HCT116 (cell line): ENCODE results near the gene KCNH3. TPM values are rescaled to one million over a fixed set of nuclear protein-coding genes. Genes with fewer than 3 reads are reported as not detected.

ENCODE experiments used
- ATAC-seq: fragments of 200-7000 bp; cut with Tn5 transposase; 2 replicates; pipeline ENCODE4 v1.9.1; 2020; ENCODE audit warnings: mild to moderate bottlenecking, moderate library complexity
- BruUV-seq: library from RNA; stranded (reverse); fragments of 400-500 nt; replicated peaks from 2 replicates; lab custom pipeline; 2021; lab: Mats Ljungman, UMichigan
- CTCF ChIA-PET: fragments of 300-600 bp; sonication (Branson Sonifier 250); formaldehyde crosslinking; loops from one replicate; lab custom pipeline; 2021; ENCODE audit warnings: antibody characterized with exemption; lab: Charles Lee
- POLR2A ChIA-PET: fragments of 300-600, 350-600 bp; sonication (Branson Sonifier 250); formaldehyde crosslinking; loops from one replicate; lab custom pipeline; 2021; ENCODE audit warnings: antibody characterized with exemption; lab: Charles Lee
- RAD21 ChIA-PET, 2 experiments: fragments of 300-600 bp; sonication (Branson Sonifier 250); formaldehyde crosslinking; loops; one replicate each; lab custom pipeline; 2023; ENCODE audit warnings: low total read pairs in 2 of 2; ENCODE audit not compliant: uncharacterized antibody in 2 of 2, unreplicated experiment in 2 of 2, low non-redundant PET in 1 of 2; lab: Charles Lee
- DNase-seq: peaks from one replicate; pipeline ENCODE4 v3.0.0-alpha.2; 2010; ENCODE audit warnings: low read depth, low spot score
- H2AFZ ChIP-seq: fragments of 200-600 bp; shearing (Covaris generic), sonication (generic); 2 replicates; pipeline ENCODE4 v1.6.1; 2017; ENCODE audit warnings: low read depth, mixed run types, mixed read lengths, antibody characterized with exemption, low read length; ENCODE audit not compliant: poor library complexity, severe bottlenecking
- H3K27ac ChIP-seq: 2 replicates; pipeline ENCODE4 v1.5.1; 2012; ENCODE audit warnings: low read depth, low read length
- H3K27me3 ChIP-seq: fragments of 200-600 bp; sonication (generic); 2 replicates; pipeline ENCODE4 v1.6.1; 2016; ENCODE audit warnings: mixed run types, low read length, mixed read lengths; ENCODE audit not compliant: insufficient read depth
- H3K36me3 ChIP-seq, 2 experiments: fragments of 200-500 bp in 1 of 2; fragments of 200-600 bp in 1 of 2; sonication (Bioruptor generic) in 1 of 2; sonication (generic) in 1 of 2; 2 replicates each; pipeline versions ENCODE4 v1.5.1 to v1.6.1; 2014 to 2016; ENCODE audit warnings: low read length in 2 of 2, inconsistent platforms in 1 of 2, mixed read lengths in 1 of 2, mixed run types in 1 of 2; ENCODE audit not compliant: insufficient read depth in 2 of 2, control insufficient read depth in 1 of 2
- H3K4me1 ChIP-seq, 2 experiments: fragments of 200-600 bp in 1 of 2; sonication (generic) in 1 of 2; 2 replicates each; pipeline versions ENCODE4 v1.5.1 to v1.6.1; 2012 to 2017; ENCODE audit warnings: low read length in 2 of 2, inconsistent platforms in 1 of 2, mild to moderate bottlenecking in 1 of 2, mixed read lengths in 1 of 2, mixed run types in 1 of 2, moderate library complexity in 1 of 2; ENCODE audit not compliant: insufficient read depth in 2 of 2, control insufficient read depth in 1 of 2
- H3K4me2 ChIP-seq: fragments of 200-600 bp; sonication (generic); 2 replicates; pipeline ENCODE4 v1.6.1; 2017; ENCODE audit warnings: mixed run types, low read length, mixed read lengths
- H3K4me3 ChIP-seq, 2 experiments: fragments of 200-600 bp in 1 of 2; sonication (generic) in 1 of 2; replicated peaks in 1 of 2; 2 replicates each; pipeline ENCODE4 v1.5.1; 2011 to 2016; ENCODE audit warnings: low read length in 2 of 2, control low read depth in 1 of 2, low read depth in 1 of 2, mild to moderate bottlenecking in 1 of 2, mixed read lengths in 1 of 2, mixed run types in 1 of 2
- H3K79me2 ChIP-seq: fragments of 200-600 bp; sonication (generic); 2 replicates; pipeline ENCODE4 v1.6.1; 2017; ENCODE audit warnings: mild to moderate bottlenecking, mixed run types, low read length, moderate library complexity, mixed read lengths; ENCODE audit not compliant: insufficient read depth
- H3K9ac ChIP-seq: fragments of 200-600 bp; sonication (generic); 2 replicates; pipeline ENCODE4 v1.6.1; 2016; ENCODE audit warnings: low read length, mixed read lengths
- H3K9me2 ChIP-seq: fragments of 200-600 bp; sonication (generic), shearing (Covaris generic); 2 replicates; pipeline ENCODE4 v1.6.1; 2017; ENCODE audit warnings: mixed run types, mild to moderate bottlenecking, moderate library complexity; ENCODE audit not compliant: insufficient read depth
- H3K9me3 ChIP-seq, 2 experiments: fragments of 200-500 bp in 1 of 2; fragments of 200-600 bp in 1 of 2; sonication (Bioruptor generic) in 1 of 2; sonication (generic) in 1 of 2; 2 replicates each; pipeline ENCODE4 v1.6.1; 2014 to 2017; ENCODE audit warnings: low read length in 2 of 2, mixed read lengths in 2 of 2, inconsistent platforms in 1 of 2, low read depth in 1 of 2, mild to moderate bottlenecking in 1 of 2, mixed run types in 1 of 2, moderate library complexity in 1 of 2; ENCODE audit not compliant: control insufficient read depth in 1 of 2, insufficient read depth in 1 of 2
- H4K20me1 ChIP-seq: fragments of 200-600 bp; sonication (generic), shearing (Covaris generic); 2 replicates; pipeline ENCODE4 v1.6.1; 2017; ENCODE audit warnings: mixed run types, mild to moderate bottlenecking, moderate library complexity; ENCODE audit not compliant: insufficient read depth
- ATF3 ChIP-seq: IDR thresholded peaks from 2 replicates; pipeline ENCODE4 v1.6.1; 2012
- CBX3 ChIP-seq: IDR thresholded peaks from 2 replicates; pipeline ENCODE4 v1.6.1; 2012; ENCODE audit warnings: low read depth
- EGR1 ChIP-seq: IDR thresholded peaks from 2 replicates; pipeline ENCODE4 v1.6.1; 2012; ENCODE audit warnings: low read depth
- EZH2 ChIP-seq: fragments of 200-600 bp; sonication (generic); IDR thresholded peaks from 2 replicates; pipeline ENCODE4 v1.6.1; 2017; ENCODE audit warnings: antibody characterized with exemption, mixed run types
- POLR2AphosphoS5 ChIP-seq: IDR thresholded peaks from 2 replicates; pipeline ENCODE4 v1.6.1; 2011; ENCODE audit warnings: mild to moderate bottlenecking, low read depth, low read length, moderate library complexity
- SIN3A ChIP-seq: IDR thresholded peaks from 2 replicates; pipeline ENCODE4 v1.6.1; 2012; ENCODE audit warnings: low read depth
- SP1 ChIP-seq: IDR thresholded peaks from 2 replicates; pipeline ENCODE4 v1.6.1; 2012; ENCODE audit warnings: low read depth
- SRF ChIP-seq: IDR thresholded peaks from 2 replicates; pipeline ENCODE4 v1.6.1; 2012; ENCODE audit warnings: low read depth
- TCF7L2 ChIP-seq: IDR thresholded peaks from 2 replicates; pipeline ENCODE4 v1.7.0; 2011; ENCODE audit warnings: borderline replicate concordance, inconsistent platforms; ENCODE audit not compliant: insufficient read depth, insufficient read length; ENCODE audit errors: extremely low read depth
- ZNF274 ChIP-seq: fragments of 200-500 bp; sonication (Bioruptor generic); IDR thresholded peaks from 2 replicates; pipeline ENCODE4 v1.6.1; 2014; ENCODE audit warnings: mild to moderate bottlenecking, low read depth, low read length, inconsistent platforms
- intact Hi-C: fragments of 100-400 bp; cut with micrococcal nuclease; formaldehyde crosslinking; loops from 2 replicates; pipeline ENCODE4 v1.10.0; 2022
- total RNA-seq: library from RNA; stranded (reverse); gene quantifications from one replicate; pipeline ENCODE4 v1.2.1, GENCODE V29; 2021; ENCODE audit not compliant: unreplicated experiment

KCNH3 gene
- total RNA-seq, 1 experiment from 2014 or later, result 35.3 TPM

DNA sequence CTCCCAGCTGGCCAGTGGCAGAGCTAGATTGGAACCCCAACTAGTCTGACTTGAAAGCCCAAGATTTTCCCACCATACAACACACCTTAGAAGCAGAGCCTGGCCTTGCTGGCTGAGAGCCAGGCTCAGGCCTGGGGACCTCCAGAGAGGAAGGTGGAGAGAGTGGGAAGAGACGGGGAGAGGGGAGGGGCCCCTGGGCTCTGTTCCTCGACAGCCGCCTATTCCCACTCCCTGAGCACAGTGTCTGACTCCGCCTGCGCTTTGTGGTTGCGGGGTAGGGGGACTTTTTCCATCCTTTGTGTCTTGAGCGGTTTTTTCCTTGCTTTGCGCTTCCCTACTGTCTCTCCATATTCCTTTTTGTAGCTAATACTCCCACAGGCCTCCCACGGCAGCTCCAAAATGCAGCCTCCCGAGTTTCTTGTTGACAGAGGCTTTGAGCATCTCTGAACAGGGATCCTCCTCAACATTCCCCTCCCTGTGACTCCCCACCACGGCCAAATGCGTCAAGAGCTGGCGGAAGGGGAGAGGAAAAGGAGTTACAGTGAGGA, 4.0 kb upstream of the KCNH3 start:
- BruUV-seq, result no TSS peak
- no peak for TF ChIP-seq CBX3
- TF ChIP-seq ZNF274, result no peak
- TF ChIP-seq EZH2, result no peak
- no peak for TF ChIP-seq ATF3
- no peak for TF ChIP-seq SRF
- no peak for TF ChIP-seq SIN3A
- no peak for TF ChIP-seq SP1
- TF ChIP-seq POLR2AphosphoS5, result no peak
- no peak for TF ChIP-seq TCF7L2
- no peak for TF ChIP-seq EGR1
- TF ChIP-seq, all 23 proteins: peak for 0
- POLR2A ChIA-PET, result interaction anchor here (1.0 to 1.2 kb wide), 2 partner anchors 19 to 212 kb away, joined by 3 read pairs; partner anchors contain the start of gene TROAP
- H3K27ac ChIP-seq, result peak overlapping the region; percentile 44
- H3K4me3 ChIP-seq, result no peak overlapping the region
- no peak overlapping the region for H3K4me2 ChIP-seq
- no peaks in the 10 kb centered on the region for H4K20me1 ChIP-seq
- no peaks in the 10 kb centered on the region for H3K9me3 ChIP-seq
- DNase-seq (no peak), ATAC-seq (no peak)
- intact Hi-C loops, result no loop called here
- H2AFZ ChIP-seq, result no peak overlapping the region
- no peaks in the 10 kb centered on the region for H3K27me3 ChIP-seq
- no peaks in the 10 kb centered on the region for H3K9me2 ChIP-seq
- CTCF ChIA-PET, result interaction anchor here (2.2 kb wide), 1 partner anchor 176 kb away, joined by 8 read pairs; no protein-coding TSS in a partner anchor
- H3K36me3 ChIP-seq, result no peaks in the 10 kb centered on the region
- H3K9ac ChIP-seq, result no peak overlapping the region
- H3K4me1 ChIP-seq, result peaks cover 31 to 41% of the 10 kb centered on the region in 2 experiments
- RAD21 ChIA-PET, result no interaction called here
- H3K79me2 ChIP-seq, result peaks cover 6% of the 10 kb centered on the region
